ENCODE results near the gene ARHGEF40. TPM values are rescaled to one million over a fixed set of nuclear protein-coding genes. Genes with fewer than 3 reads are reported as not detected.
A peak's percentile ranks its signal among the peaks of the same experiment; 100 is the strongest.

Gene ARHGEF40
- total and polyA plus RNA-seq, 2 donors (not counting 1 experiment from before 2014, with no cell fraction given) = 1.0 to 1.7 TPM

DNA sequence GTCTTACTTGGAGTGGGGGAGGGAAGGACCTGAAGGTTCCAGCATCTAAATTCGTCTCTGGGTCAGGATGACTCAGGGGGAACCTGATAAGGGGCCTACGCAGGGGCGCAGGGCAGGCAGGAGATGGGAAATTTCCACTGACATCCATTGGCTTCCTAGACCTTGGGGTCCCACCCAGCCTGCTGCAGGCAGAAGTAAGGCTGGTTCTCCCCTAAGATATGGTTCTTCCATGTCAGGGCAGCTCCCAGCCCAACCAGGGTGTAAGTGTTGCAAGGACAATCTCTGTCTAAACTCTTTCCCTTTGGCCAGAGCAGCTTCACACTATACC, 43.2 kb upstream of the ARHGEF40 start:
- Mint-ChIP-seq H3K4me1 (peaks cover 19% of the 10 kb centered on the region), H3K27ac (peak overlapping the region; percentile 32), H3K27me3 (peaks cover 12% of the 10 kb centered on the region), H3K4me3 (peak overlapping the region; percentile 56), H3K9me3 (ENCODE audit: insufficient read depth) (no peaks in the 10 kb centered on the region)
- Histone ChIP-seq H3K9ac (ENCODE audit: low read length) (no peak overlapping the region), H2AFZ (ENCODE audit: insufficient read depth, low read depth, low read length, poor library complexity, severe bottlenecking) (no peak overlapping the region), H4K20me1 (ENCODE audit: control insufficient read depth, insufficient read depth, low read length, poor library complexity, severe bottlenecking) (no peaks in the 10 kb centered on the region), H3K4me2 (replicated peaks; ENCODE audit: low read depth, low read length, poor library complexity, severe bottlenecking) (no peak overlapping the region), H3K9me3 (ENCODE audit: control extremely low read depth in 1 of 3, control insufficient read depth in 2 of 3, insufficient read depth in 1 of 3, low read length in 2 of 3) (no peaks in the 10 kb centered on the region), H3K27ac (ENCODE audit: low read length in 2 of 2) (no peak overlapping the region), H3K4me3 (ENCODE audit: control extremely low read depth in 1 of 5, extremely low read depth in 1 of 5, insufficient read depth in 1 of 5, low read depth in 2 of 5, low read length in 4 of 5) (no peak overlapping the region), H3K27me3 (replicated peaks in 1 of 4; ENCODE audit: control extremely low read depth in 1 of 4, control insufficient read depth in 3 of 4, insufficient read depth in 4 of 4, low read length in 3 of 4) (peaks cover 0 to 30% (median 8%) of the 10 kb centered on the region in 4 experiments), H3K4me1 (ENCODE audit: control insufficient read depth in 2 of 2, insufficient read depth in 2 of 2, low read length in 2 of 2) (peaks cover 12 to 23% of the 10 kb centered on the region in 2 donors), H3K79me2 (ENCODE audit: control insufficient read depth, insufficient read depth, low read length) (no peaks in the 10 kb centered on the region), H3K36me3 (replicated peaks in 1 of 2; ENCODE audit: control extremely low read depth in 1 of 2, control insufficient read depth in 1 of 2, extremely low read depth in 1 of 2, insufficient read depth in 2 of 2, low read length in 1 of 2) (no peaks in the 10 kb centered on the region)
- CTCF ChIA-PET = interaction anchor here (2.1 to 3.2 kb wide), 2 partner anchors 11 to 77 kb away, joined by 7 to 21 read pairs; no protein-coding TSS in a partner anchor
- POLR2A ChIA-PET = no interaction called here
- ATAC-seq (ENCODE audit: low read depth) (no peak), DNase-seq (peak; percentile 16)
- intact Hi-C loops (cut with micrococcal nuclease) = no loop called here
- TF ChIP-seq, protein P1, sequence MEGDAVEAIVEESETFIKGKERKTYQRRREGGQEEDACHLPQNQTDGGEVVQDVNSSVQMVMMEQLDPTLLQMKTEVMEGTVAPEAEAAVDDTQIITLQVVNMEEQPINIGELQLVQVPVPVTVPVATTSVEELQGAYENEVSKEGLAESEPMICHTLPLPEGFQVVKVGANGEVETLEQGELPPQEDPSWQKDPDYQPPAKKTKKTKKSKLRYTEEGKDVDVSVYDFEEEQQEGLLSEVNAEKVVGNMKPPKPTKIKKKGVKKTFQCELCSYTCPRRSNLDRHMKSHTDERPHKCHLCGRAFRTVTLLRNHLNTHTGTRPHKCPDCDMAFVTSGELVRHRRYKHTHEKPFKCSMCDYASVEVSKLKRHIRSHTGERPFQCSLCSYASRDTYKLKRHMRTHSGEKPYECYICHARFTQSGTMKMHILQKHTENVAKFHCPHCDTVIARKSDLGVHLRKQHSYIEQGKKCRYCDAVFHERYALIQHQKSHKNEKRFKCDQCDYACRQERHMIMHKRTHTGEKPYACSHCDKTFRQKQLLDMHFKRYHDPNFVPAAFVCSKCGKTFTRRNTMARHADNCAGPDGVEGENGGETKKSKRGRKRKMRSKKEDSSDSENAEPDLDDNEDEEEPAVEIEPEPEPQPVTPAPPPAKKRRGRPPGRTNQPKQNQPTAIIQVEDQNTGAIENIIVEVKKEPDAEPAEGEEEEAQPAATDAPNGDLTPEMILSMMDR (IDR thresholded peaks at IDR 0.05) = no peak
- TF ChIP-seq EZH2 (IDR thresholded peaks at IDR 0.05; ENCODE audit: borderline replicate concordance, insufficient read depth, low read depth, low read length, poor library complexity, severe bottlenecking) = no peak
- 46% methylated on average over 3 of the region's 3 CpGs for WGBS (ENCODE audit: insufficient coverage)

DNA sequence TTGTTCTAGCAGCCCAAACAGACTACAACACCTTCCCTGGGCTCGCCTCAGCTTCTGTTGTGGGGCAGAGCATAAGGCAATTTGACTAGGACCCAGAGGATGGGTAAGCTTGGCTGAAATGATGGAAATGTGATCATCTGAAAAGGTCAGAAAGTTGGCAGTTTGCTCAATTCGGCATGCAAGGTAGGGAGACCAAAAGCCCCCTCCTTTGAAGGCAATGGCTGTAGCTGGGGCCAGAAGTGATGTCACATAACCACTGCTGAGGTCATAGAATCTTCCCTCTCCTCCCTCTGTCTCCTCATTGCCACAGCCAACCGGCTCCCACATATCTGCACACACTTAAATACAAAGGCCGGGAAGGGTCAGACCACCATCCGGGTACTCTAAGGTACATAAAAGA, 40.2 kb upstream of the ARHGEF40 start, which contains the start of gene TPPP2:
TPPP2 (plus strand) TSS at position 301 of the 400 bp plus-strand sequence. CDS start 365 bp downstream, outside the sequence.
- CTCF ChIA-PET = interaction anchor here (1.4 to 2.3 kb wide), 4 partner anchors 9 to 15 kb away, joined by 4 to 12 read pairs (median 6); no protein-coding TSS in a partner anchor
- POLR2A ChIA-PET = no interaction called here
- no peak for TF ChIP-seq EZH2 (IDR thresholded peaks at IDR 0.05; ENCODE audit: borderline replicate concordance, insufficient read depth, low read depth, low read length, poor library complexity, severe bottlenecking)
- TF ChIP-seq, protein P1 (IDR thresholded peaks at IDR 0.05) = no peak
- DNase-seq = no peak
- H3K4me1 Mint-ChIP-seq = peaks cover 2% of the 10 kb centered on the region
- Histone ChIP-seq H3K4me3 (ENCODE audit: control extremely low read depth in 1 of 5, extremely low read depth in 1 of 5, insufficient read depth in 1 of 5, low read depth in 2 of 5, low read length in 4 of 5) (no peak within 1 kb of the TSS), H3K27ac (ENCODE audit: low read length in 2 of 2) (no peak within 1 kb of the TSS), H3K9me3 (ENCODE audit: control extremely low read depth in 1 of 3, control insufficient read depth in 2 of 3, insufficient read depth in 1 of 3, low read length in 2 of 3) (no peaks in the 10 kb centered on the region), H3K4me1 (ENCODE audit: control insufficient read depth in 2 of 2, insufficient read depth in 2 of 2, low read length in 2 of 2) (peaks cover 0 to 9% of the 10 kb centered on the region in 2 donors), H3K27me3 (replicated peaks in 1 of 4; ENCODE audit: control extremely low read depth in 1 of 4, control insufficient read depth in 3 of 4, insufficient read depth in 4 of 4, low read length in 3 of 4) (peaks cover 0 to 15% (median 0%) of the 10 kb centered on the region in 4 experiments), H3K9ac (ENCODE audit: low read length) (no peak within 1 kb of the TSS), H3K79me2 (ENCODE audit: control insufficient read depth, insufficient read depth, low read length) (no peaks in the 10 kb centered on the region), H4K20me1 (ENCODE audit: control insufficient read depth, insufficient read depth, low read length, poor library complexity, severe bottlenecking) (no peaks in the 10 kb centered on the region), H3K4me2 (replicated peaks; ENCODE audit: low read depth, low read length, poor library complexity, severe bottlenecking) (no peak within 1 kb of the TSS), H3K36me3 (replicated peaks in 1 of 2; ENCODE audit: control extremely low read depth in 1 of 2, control insufficient read depth in 1 of 2, extremely low read depth in 1 of 2, insufficient read depth in 2 of 2, low read length in 1 of 2) (no peaks in the 10 kb centered on the region), H2AFZ (ENCODE audit: insufficient read depth, low read depth, low read length, poor library complexity, severe bottlenecking) (no peak within 1 kb of the TSS)
- no peak for ATAC-seq (ENCODE audit: low read depth)
- WGBS (ENCODE audit: insufficient coverage) = 100% methylated on average over 2 of the region's 5 CpGs
- H3K4me3 Mint-ChIP-seq = no peak within 1 kb of the TSS
- no peak within 1 kb of the TSS for H3K27ac Mint-ChIP-seq
- intact Hi-C loops (cut with micrococcal nuclease) = no loop called here
- H3K9me3 Mint-ChIP-seq (ENCODE audit: insufficient read depth) = no peaks in the 10 kb centered on the region
- peaks cover 11% of the 10 kb centered on the region for H3K27me3 Mint-ChIP-seq

Measured in B cell (primary cell).